SH-SY5Y (cell line): ENCODE measurements around the gene TSC22D4.

Source experiments
- GATA2 ChIP-seq: IDR thresholded peaks from 2 replicates; pipeline ENCODE4 v1.6.1; 2011; ENCODE audit warnings: mild to moderate bottlenecking, low read depth, low read length
- GATA3 ChIP-seq: IDR thresholded peaks from 2 replicates; pipeline ENCODE4 v1.6.1; 2011; ENCODE audit warnings: low read depth, mild to moderate bottlenecking, low read length, moderate library complexity

GRCh38 chr7:100441641-100442535, 37.1 kb downstream of the TSC22D4 start:
- TF ChIP-seq GATA2 (no peak), GATA3 (no peak)
